Astrocyte (in vitro differentiated cells and primary cell): ENCODE data around the gene TBXAS1. TPM values are rescaled to one million over a fixed set of nuclear protein-coding genes. Genes with fewer than 3 reads are reported as not detected.
A peak's percentile ranks its signal among the peaks of the same experiment; 100 is the strongest.

Source experiments
- DNase-seq: peaks from one replicate; pipeline ENCODE4 v3.0.0-alpha.2; 2010; ENCODE audit warnings: low read depth
- FAIRE-seq: peaks from 2 replicates; lab custom pipeline; 2011; peaks lifted over from hg19 to GRCh38; lab: Jason Lieb, UNC
- H2AFZ ChIP-seq: 2 replicates; pipeline ENCODE4 v1.6.0; 2012; ENCODE audit warnings: low read depth, low read length, inconsistent platforms
- H3K27ac ChIP-seq: 2 replicates; pipeline ENCODE4 v1.5.1; 2011; ENCODE audit warnings: low read depth, low read length, inconsistent platforms
- H3K27me3 ChIP-seq: 2 replicates; pipeline ENCODE4 v1.6.0; 2011; ENCODE audit warnings: low read length, inconsistent platforms; ENCODE audit not compliant: insufficient read depth
- H3K36me3 ChIP-seq: 2 replicates; pipeline ENCODE4 v1.5.1; 2011; ENCODE audit warnings: low read length, inconsistent platforms; ENCODE audit not compliant: insufficient read depth
- H3K4me1 ChIP-seq: 2 replicates; pipeline ENCODE4 v1.5.1; 2011; ENCODE audit warnings: low read length, inconsistent platforms; ENCODE audit not compliant: insufficient read depth
- H3K4me2 ChIP-seq: 2 replicates; pipeline ENCODE4 v1.6.0; 2012; ENCODE audit warnings: low read length, inconsistent platforms
- H3K4me3 ChIP-seq: 2 replicates; pipeline ENCODE4 v1.5.1; 2011; ENCODE audit warnings: low read depth, mild to moderate bottlenecking, low read length, inconsistent platforms; ENCODE audit not compliant: insufficient read depth
- H3K79me2 ChIP-seq: 2 replicates; pipeline ENCODE4 v1.6.0; 2012; ENCODE audit warnings: mild to moderate bottlenecking, low read length, inconsistent platforms; ENCODE audit not compliant: insufficient read depth
- H3K9ac ChIP-seq: 2 replicates; pipeline ENCODE4 v1.6.0; 2012; ENCODE audit warnings: mild to moderate bottlenecking, low read length, inconsistent platforms
- H3K9me3 ChIP-seq: 2 replicates; pipeline ENCODE4 v1.5.1; 2012; ENCODE audit warnings: low read depth, mild to moderate bottlenecking, low read length, inconsistent platforms; ENCODE audit not compliant: insufficient read depth
- H4K20me1 ChIP-seq: 2 replicates; pipeline ENCODE4 v1.6.0; 2012; ENCODE audit warnings: low read length, inconsistent platforms; ENCODE audit not compliant: insufficient read depth
- H3K27ac Mint-ChIP-seq: one replicate; pipeline ENCODE4 v1.8.0; 2021; ENCODE audit warnings: mild to moderate bottlenecking, mixed read lengths; ENCODE audit not compliant: unreplicated experiment
- H3K27me3 Mint-ChIP-seq: one replicate; pipeline ENCODE4 v1.8.0; 2021; ENCODE audit warnings: low read depth, mixed read lengths; ENCODE audit not compliant: unreplicated experiment
- H3K36me3 Mint-ChIP-seq: one replicate; pipeline ENCODE4 v1.8.0; 2021; ENCODE audit warnings: low read depth, mixed read lengths; ENCODE audit not compliant: unreplicated experiment
- H3K4me1 Mint-ChIP-seq: one replicate; pipeline ENCODE4 v1.8.0; 2021; ENCODE audit warnings: low read depth, mixed read lengths; ENCODE audit not compliant: unreplicated experiment
- H3K4me3 Mint-ChIP-seq: one replicate; pipeline ENCODE4 v1.8.0; 2021; ENCODE audit warnings: mild to moderate bottlenecking, moderate library complexity, mixed read lengths; ENCODE audit not compliant: unreplicated experiment
- H3K9me3 Mint-ChIP-seq: one replicate; pipeline ENCODE4 v1.8.0; 2021; ENCODE audit warnings: mild to moderate bottlenecking, mixed read lengths; ENCODE audit not compliant: unreplicated experiment
- CTCF ChIP-seq: IDR thresholded peaks from 2 replicates; pipeline ENCODE4 v1.5.1; 2011; ENCODE audit warnings: low read depth, mild to moderate bottlenecking, inconsistent platforms, low read length, moderate library complexity; ENCODE audit not compliant: insufficient read depth
- EZH2 ChIP-seq: IDR thresholded peaks from 2 replicates; pipeline ENCODE4 v1.6.1; 2012; ENCODE audit warnings: mild to moderate bottlenecking, low read length, inconsistent platforms; ENCODE audit not compliant: insufficient read depth
- total RNA-seq: library from RNA; stranded (reverse); gene quantifications from 2 replicates; pipeline ENCODE4 v1.2.1, GENCODE V29; 2021

The TBXAS1 gene
- total RNA-seq, 1 donor from 2014 or later, result 1.1 TPM

GRCh38 chr7:139886899-139887298, 57.8 kb downstream of the TBXAS1 start:
- Histone ChIP-seq H3K4me1 (no peaks in the 10 kb centered on the region), H3K4me3 (no peak overlapping the region), H3K27me3 (no peaks in the 10 kb centered on the region), H3K9ac (no peak overlapping the region), H2AFZ (no peak overlapping the region), H3K36me3 (no peaks in the 10 kb centered on the region), H3K9me3 (no peaks in the 10 kb centered on the region), H3K4me2 (no peak overlapping the region), H3K27ac (no peak overlapping the region), H4K20me1 (no peaks in the 10 kb centered on the region), H3K79me2 (no peaks in the 10 kb centered on the region)
- no peak for DNase-seq
- Mint-ChIP-seq H3K4me3 (no peak overlapping the region), H3K27ac (no peak overlapping the region), H3K27me3 (peaks cover 10% of the 10 kb centered on the region), H3K36me3 (no peaks in the 10 kb centered on the region), H3K4me1 (no peaks in the 10 kb centered on the region), H3K9me3 (peaks cover 2% of the 10 kb centered on the region)
- FAIRE-seq, result no peak
- no peak for TF ChIP-seq EZH2
- no peak for TF ChIP-seq CTCF

DNA sequence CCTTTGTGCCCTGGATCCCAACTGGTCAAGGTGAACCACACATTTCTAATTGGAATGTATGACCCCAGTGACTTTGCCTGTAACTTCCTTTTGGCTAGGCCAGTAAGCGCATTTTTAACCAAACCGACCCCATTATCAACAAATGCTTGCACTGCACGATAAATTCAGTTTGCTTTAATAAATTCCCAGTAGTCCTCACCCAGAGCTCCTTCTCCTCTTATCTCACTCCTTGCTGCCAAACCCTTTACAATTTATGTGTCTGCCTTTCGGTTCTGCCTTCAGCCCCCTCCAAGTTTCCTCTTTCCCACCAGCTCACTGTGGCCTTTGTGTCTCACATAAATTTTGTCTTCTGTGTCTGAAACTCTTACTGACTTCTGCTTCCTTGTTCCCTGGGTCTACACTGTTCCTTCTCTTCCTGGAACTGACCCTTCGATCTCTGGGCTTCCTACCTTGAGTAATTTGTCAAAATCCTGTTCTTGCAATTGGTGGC, 59.0 kb downstream of the TBXAS1 start:
- Histone ChIP-seq H3K4me1 (no peaks in the 10 kb centered on the region), H3K9me3 (no peaks in the 10 kb centered on the region), H3K4me2 (no peak overlapping the region), H2AFZ (no peak overlapping the region), H3K36me3 (no peaks in the 10 kb centered on the region), H3K9ac (no peak overlapping the region), H3K27ac (no peak overlapping the region), H3K4me3 (no peak overlapping the region), H3K27me3 (no peaks in the 10 kb centered on the region), H3K79me2 (no peaks in the 10 kb centered on the region), H4K20me1 (no peaks in the 10 kb centered on the region)
- no peak for DNase-seq
- no peak overlapping the region for H3K4me3 Mint-ChIP-seq
- H3K9me3 Mint-ChIP-seq, result no peaks in the 10 kb centered on the region
- H3K4me1 Mint-ChIP-seq, result no peaks in the 10 kb centered on the region
- H3K36me3 Mint-ChIP-seq, result no peaks in the 10 kb centered on the region
- no peak overlapping the region for H3K27ac Mint-ChIP-seq
- H3K27me3 Mint-ChIP-seq, result peaks cover 7% of the 10 kb centered on the region
- no peak for FAIRE-seq
- TF ChIP-seq EZH2, result no peak
- no peak for TF ChIP-seq CTCF

- Histone ChIP-seq H3K36me3 (no peaks in the 10 kb centered on the region), H3K79me2 (no peaks in the 10 kb centered on the region), H3K4me1 (no peaks in the 10 kb centered on the region), H3K27me3 (peaks cover 2% of the 10 kb centered on the region), H4K20me1 (no peaks in the 10 kb centered on the region), H3K27ac (no peak overlapping the region), H3K4me2 (no peak overlapping the region), H3K4me3 (no peak overlapping the region), H3K9me3 (no peaks in the 10 kb centered on the region), H2AFZ (no peak overlapping the region), H3K9ac (no peak overlapping the region)
- no peak for FAIRE-seq
- H3K36me3 Mint-ChIP-seq, result no peaks in the 10 kb centered on the region
- no peaks in the 10 kb centered on the region for H3K9me3 Mint-ChIP-seq
- peaks cover 5% of the 10 kb centered on the region for H3K27me3 Mint-ChIP-seq
- TF ChIP-seq EZH2 (no peak), CTCF (no peak)
- no peak overlapping the region for H3K4me3 Mint-ChIP-seq
- peak; percentile 42 for DNase-seq
- H3K27ac Mint-ChIP-seq, result no peak overlapping the region
- H3K4me1 Mint-ChIP-seq, result no peaks in the 10 kb centered on the region
Observed at GRCh38 chr7:139889186-139889871, 60.3 kb downstream of the TBXAS1 start.
